Neural cell (in vitro differentiated cells): ENCODE data around the gene HMCN2.

Source experiments
- CTCF ChIP-seq: fragments of 450-650 bp; IDR thresholded peaks from 2 replicates; pipeline ENCODE4 v1.5.1; 2014; ENCODE audit warnings: antibody characterized with exemption, mild to moderate bottlenecking, moderate library complexity; ENCODE audit not compliant: poor library complexity, severe bottlenecking
- EP300 ChIP-seq: fragments of 450-650 bp; conservative IDR thresholded peaks from 2 replicates; pipeline ENCODE4 v1.6.1; 2014; ENCODE audit warnings: antibody characterized with exemption, mild to moderate bottlenecking, moderate library complexity; ENCODE audit not compliant: poor library complexity, severe bottlenecking
- EZH2 ChIP-seq: fragments of 200-600, 300-800 bp; shearing (Covaris generic), sonication (generic); IDR thresholded peaks from 2 replicates; pipeline ENCODE4 v1.6.1; 2014; ENCODE audit warnings: antibody characterized with exemption, low read length, borderline replicate concordance, mild to moderate bottlenecking; ENCODE audit not compliant: insufficient read depth, poor library complexity, severe bottlenecking
- MXI1 ChIP-seq: fragments of 450-650 bp; conservative IDR thresholded peaks from 2 replicates; pipeline ENCODE4 v1.6.1; 2014; ENCODE audit warnings: antibody characterized with exemption, mild to moderate bottlenecking; ENCODE audit not compliant: poor library complexity, severe bottlenecking
- POLR2AphosphoS5 ChIP-seq: IDR thresholded peaks from 2 replicates; pipeline ENCODE4 v1.6.1; 2012
- SMC3 ChIP-seq: fragments of 450-650 bp; conservative IDR thresholded peaks from 2 replicates; pipeline ENCODE4 v1.6.1; 2014; ENCODE audit warnings: antibody characterized with exemption, mild to moderate bottlenecking, moderate library complexity; ENCODE audit not compliant: poor library complexity
- TAF1 ChIP-seq: IDR thresholded peaks from 2 replicates; pipeline ENCODE4 v1.6.1; 2012; ENCODE audit warnings: low read depth

GRCh38 chr9:130482463-130482862, 216.9 kb downstream of the HMCN2 start:
- TF ChIP-seq SMC3 (no peak), CTCF (no peak), EZH2 (no peak), POLR2AphosphoS5 (no peak), EP300 (no peak), TAF1 (no peak), MXI1 (no peak)
